GM12878 (cell line): ENCODE results near the gene ADAMTS19. TPM values are rescaled to one million over a fixed set of nuclear protein-coding genes. Genes with fewer than 3 reads are reported as not detected.
A peak's percentile ranks its signal among the peaks of the same experiment; 100 is the strongest.

Experiments used
- ATAC-seq: fragments of 200-7000 bp; cut with Tn5 transposase; 3 replicates; pipeline ENCODE4 v1.9.1; 2020; ENCODE audit warnings: mild to moderate bottlenecking, moderate library complexity
- BruUV-seq: library from RNA; stranded (reverse); fragments of 400-500 nt; replicated peaks from 2 replicates; lab custom pipeline; 2021; lab: Mats Ljungman, UMichigan
- CTCF ChIA-PET: fragments of 300-600 bp; sonication (Branson Sonifier 250); formaldehyde crosslinking; extraction: SDS; loops from one replicate; lab custom pipeline; 2021; ENCODE audit warnings: inconsistent platforms; lab: Yijun Ruan, JAX
- POLR2A ChIA-PET: fragments of 350-600 bp; formaldehyde crosslinking; extraction: SDS; loops from one replicate; lab custom pipeline; 2021; ENCODE audit warnings: inconsistent platforms; lab: Charles Lee
- RAD21 ChIA-PET: fragments of 300-600 bp; sonication (Branson Sonifier 250); formaldehyde crosslinking; loops from one replicate; lab custom pipeline; 2023; ENCODE audit warnings: antibody characterized with exemption; ENCODE audit not compliant: unreplicated experiment; lab: Charles Lee
- SMC1A ChIA-PET: fragments of 300-600 bp; sonication (Branson Sonifier 250); formaldehyde crosslinking; loops from one replicate; lab custom pipeline; 2023; ENCODE audit not compliant: unreplicated experiment, uncharacterized antibody; lab: Charles Lee
- DNase-seq: peaks from one replicate; pipeline ENCODE4 v3.0.0-alpha.2; 2011; ENCODE audit warnings: low read depth, low spot score
- FAIRE-seq: peaks from 3 replicates; lab custom pipeline; 2011; peaks lifted over from hg19 to GRCh38; lab: Jason Lieb, UNC
- H2AFZ ChIP-seq: 2 replicates; pipeline ENCODE4 v1.6.0; 2011; ENCODE audit warnings: low read depth, low read length, control low read depth; ENCODE audit not compliant: control insufficient read depth
- H3K27ac ChIP-seq: 2 replicates; pipeline ENCODE4 v1.5.1; 2011; ENCODE audit warnings: control low read depth; ENCODE audit not compliant: control insufficient read depth, insufficient read depth
- H3K27me3 ChIP-seq, 2 experiments: replicated peaks in 1 of 2; 2 replicates each; pipeline versions ENCODE4 v1.6.0 to v1.6.1; 2011; ENCODE audit warnings: low read length in 1 of 2; ENCODE audit not compliant: control insufficient read depth in 2 of 2, insufficient read depth in 2 of 2
- H3K36me3 ChIP-seq, 2 experiments: 2 replicates each; pipeline ENCODE4 v1.5.1; 2011; ENCODE audit warnings: low read length in 1 of 2; ENCODE audit not compliant: control insufficient read depth in 2 of 2, insufficient read depth in 2 of 2
- H3K4me1 ChIP-seq: 2 replicates; pipeline ENCODE4 v1.6.1; 2011; ENCODE audit warnings: mild to moderate bottlenecking, low read length, moderate library complexity, mixed read lengths; ENCODE audit not compliant: control insufficient read depth, insufficient read depth
- H3K4me2 ChIP-seq: 2 replicates; pipeline ENCODE4 v1.6.0; 2011; ENCODE audit warnings: control low read depth; ENCODE audit not compliant: control insufficient read depth, insufficient read depth
- H3K4me3 ChIP-seq: fragments of 200-600 bp; sonication (generic); 2 replicates; pipeline ENCODE4 v1.5.1; 2016
- H3K79me2 ChIP-seq: 2 replicates; pipeline ENCODE4 v1.6.0; 2011; ENCODE audit warnings: low read length; ENCODE audit not compliant: control insufficient read depth, insufficient read depth
- H3K9ac ChIP-seq: 2 replicates; pipeline ENCODE4 v1.8.0; 2011; ENCODE audit warnings: low read length, control low read depth, mixed read lengths; ENCODE audit not compliant: control insufficient read depth, insufficient read depth
- H3K9me3 ChIP-seq: replicated peaks from 3 replicates; pipeline ENCODE4 v1.5.1; 2011; ENCODE audit warnings: mild to moderate bottlenecking, low read length; ENCODE audit not compliant: control insufficient read depth, insufficient read depth
- H4K20me1 ChIP-seq: 2 replicates; pipeline ENCODE4 v1.6.0; 2011; ENCODE audit not compliant: control insufficient read depth, insufficient read depth
- ATF2 ChIP-seq: IDR thresholded peaks from 2 replicates; pipeline ENCODE4 v1.6.1; 2012; ENCODE audit warnings: low read length, inconsistent platforms
- ATF3 ChIP-seq: IDR thresholded peaks from 2 replicates; pipeline ENCODE4 v1.6.1; 2011; ENCODE audit warnings: low read depth, mild to moderate bottlenecking, low read length, moderate library complexity, borderline replicate concordance; ENCODE audit errors: extremely low read depth
- BHLHE40 ChIP-seq, 2 experiments: fragments of 450-650 bp in 1 of 2; IDR thresholded peaks; 2 replicates each; pipeline ENCODE4 v1.6.1; 2011 to 2017; ENCODE audit warnings: low read depth in 2 of 2, borderline replicate concordance in 1 of 2, improper control_type of control experiment in 1 of 2, low read length in 1 of 2, mild to moderate bottlenecking in 1 of 2
- NKRF ChIP-seq: fragments of 450-650 bp; conservative IDR thresholded peaks from 2 replicates; pipeline ENCODE4 v1.6.1; 2017; ENCODE audit warnings: mild to moderate bottlenecking, moderate library complexity
- PAX8 ChIP-seq: fragments of 450-650 bp; IDR thresholded peaks from 2 replicates; pipeline ENCODE4 v1.6.1; 2017; ENCODE audit warnings: mild to moderate bottlenecking, moderate library complexity
- REST ChIP-seq: IDR thresholded peaks from 2 replicates; pipeline ENCODE4 v1.6.1; 2012; ENCODE audit warnings: mild to moderate bottlenecking, low read depth, low read length
- SIN3A ChIP-seq: IDR thresholded peaks from 2 replicates; pipeline ENCODE4 v1.6.1; 2012; ENCODE audit warnings: low read depth, low read length, improper control_type of control experiment
- YY1 ChIP-seq: IDR thresholded peaks from 2 replicates; pipeline ENCODE4 v1.6.1; 2011; ENCODE audit warnings: low read depth, mild to moderate bottlenecking, low read length
- ZBTB11 ChIP-seq: fragments of 450-650 bp; formaldehyde crosslinking; IDR thresholded peaks from 2 replicates; pipeline ENCODE4 v1.5.0; 2022; ENCODE audit warnings: mild to moderate bottlenecking, missing genetic modification characterization
- ZNF24 ChIP-seq: fragments of 450-650 bp; IDR thresholded peaks from 2 replicates; pipeline ENCODE4 v1.6.1; 2017; ENCODE audit warnings: antibody characterized with exemption, mild to moderate bottlenecking
- ZZZ3 ChIP-seq: IDR thresholded peaks from 2 replicates; pipeline ENCODE4 v1.6.1; 2011; ENCODE audit warnings: low read depth; ENCODE audit not compliant: control insufficient read depth, insufficient read length
- WGBS: methylation state at CpG from one replicate; pipeline ENCODE4 v1.1.6; 2016; ENCODE audit warnings: low lambda C conversion rate; ENCODE audit not compliant: insufficient replicate concordance, insufficient coverage; ENCODE audit errors: missing lambda C conversion rate; 5-methylcytosine and 5-hydroxymethylcytosine counted together
- in situ Hi-C: fragments of 300-500 bp; cut with MboI; formaldehyde crosslinking; loops from 9 replicates; pipeline ENCODE4 v1.14.3; 2018; ENCODE audit warnings: mixed read lengths
- intact Hi-C: fragments of 100-400 bp; cut with micrococcal nuclease; formaldehyde crosslinking; loops from one replicate; pipeline ENCODE4 v1.14.2; 2022; ENCODE audit not compliant: unreplicated experiment
- polyA plus RNA-seq, 11 experiments: library from polyadenylated mRNA; depleted of rRNA in 4 of 11; unstranded in 6 of 11; stranded (reverse) in 5 of 11; fragments of >200 nt; fragmentation: Nextera tagmentation in 4 of 11; fragmentation: Illumina TruSeq in 1 of 11; extraction: Ambion mirVana in 4 of 11; extraction: Trizol in 1 of 11; gene quantifications; 1 replicate in 1 of 11; 2 replicates in 10 of 11; pipeline versions ENCODE4 v1.2.1 to v1.2.3, GENCODE V29; 2011 to 2016; ENCODE audit warnings: inconsistent platforms in 2 of 11, missing spikeins in 2 of 11, low read depth in 1 of 11
- total RNA-seq, 4 experiments: library from RNA; depleted of rRNA in 3 of 4; stranded (reverse); fragments of >200 nt in 3 of 4; fragmentation: Illumina TruSeq in 1 of 4; extraction: Trizol in 1 of 4; gene quantifications; 2 replicates each; pipeline versions ENCODE4 v1.2.1 to v1.2.3, GENCODE V29; 2013 to 2021

Gene ADAMTS19
- total and polyA plus RNA-seq, 10 of the 15 experiments (the other 5 are each of a cell fraction or from before 2014, with no cell fraction given), result not detected

- TF ChIP-seq ZBTB11, result no peak
- TF ChIP-seq YY1, result peak; percentile 86
- TF ChIP-seq ZNF24, result no peak
Observed at GRCh38 chr5:129767927-129768380, 307.9 kb downstream of the ADAMTS19 start (continued).

GRCh38 chr5:129768735-129769134 lies 308.6 kb downstream of the ADAMTS19 start:
- Histone ChIP-seq H3K27me3 (no peaks in the 10 kb centered on the region), H2AFZ (no peak overlapping the region), H3K36me3 (no peaks in the 10 kb centered on the region), H3K4me1 (no peaks in the 10 kb centered on the region), H3K4me2 (no peak overlapping the region), H3K79me2 (no peaks in the 10 kb centered on the region), H4K20me1 (no peaks in the 10 kb centered on the region), H3K4me3 (no peak overlapping the region), H3K9me3 (no peaks in the 10 kb centered on the region), H3K9ac (no peak overlapping the region), H3K27ac (no peak overlapping the region)
- no peak for FAIRE-seq
- no peak for DNase-seq
- BruUV-seq, result no TSS peak
- POLR2A ChIA-PET, result no interaction called here
- SMC1A ChIA-PET, result interaction anchor here (0.8 to 6.4 kb wide), 5 partner anchors 10 to 105 kb away, joined by 3 to 74 read pairs (median 5); no protein-coding TSS in a partner anchor
- no peak for ATAC-seq
- 48% methylated on average over 6 of the region's 6 CpGs for WGBS
- in situ Hi-C loops, result loop anchor here (25.0 kb wide), 1 partner anchor 1556 kb away; no protein-coding TSS in a partner anchor
- CTCF ChIA-PET, result interaction anchor here (0.6 to 7.8 kb wide), 20 partner anchors 9 to 1554 kb away, joined by 3 to 175 read pairs (median 4); partner anchors contain the start of gene MINAR2
- intact Hi-C loops, result loop anchor here (1.0 to 5.0 kb wide), 7 partner anchors 104 to 1556 kb away; no protein-coding TSS in a partner anchor
- RAD21 ChIA-PET, result interaction anchor here (0.9 kb wide), 1 partner anchor 104 kb away, joined by 4 read pairs; no protein-coding TSS in a partner anchor
- no peak for TF ChIP-seq ZZZ3
- no peak for TF ChIP-seq BHLHE40 (IDR thresholded peaks at IDR 0.05; ENCODE audit: borderline replicate concordance in 1 of 2, low read depth in 2 of 2, low read length in 1 of 2)
- TF ChIP-seq REST, result no peak
- TF ChIP-seq PAX8, result no peak
- no peak for TF ChIP-seq SIN3A
- TF ChIP-seq ATF3, result no peak
- no peak for TF ChIP-seq NKRF
- TF ChIP-seq ATF2, result no peak
